Measurements from ENCODE around the gene TSPO2. TPM values are rescaled to one million over a fixed set of nuclear protein-coding genes. Genes with fewer than 3 reads are reported as not detected.
"Not testable (repeated sequence)": the region's sequence is repeated elsewhere in the genome, so short reads cannot be mapped to it uniquely, and the experiment has no call there.

Gene TSPO2, protein sequence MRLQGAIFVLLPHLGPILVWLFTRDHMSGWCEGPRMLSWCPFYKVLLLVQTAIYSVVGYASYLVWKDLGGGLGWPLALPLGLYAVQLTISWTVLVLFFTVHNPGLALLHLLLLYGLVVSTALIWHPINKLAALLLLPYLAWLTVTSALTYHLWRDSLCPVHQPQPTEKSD
- total RNA-seq: not detected
- long read RNA-seq: 0 reads

DNA sequence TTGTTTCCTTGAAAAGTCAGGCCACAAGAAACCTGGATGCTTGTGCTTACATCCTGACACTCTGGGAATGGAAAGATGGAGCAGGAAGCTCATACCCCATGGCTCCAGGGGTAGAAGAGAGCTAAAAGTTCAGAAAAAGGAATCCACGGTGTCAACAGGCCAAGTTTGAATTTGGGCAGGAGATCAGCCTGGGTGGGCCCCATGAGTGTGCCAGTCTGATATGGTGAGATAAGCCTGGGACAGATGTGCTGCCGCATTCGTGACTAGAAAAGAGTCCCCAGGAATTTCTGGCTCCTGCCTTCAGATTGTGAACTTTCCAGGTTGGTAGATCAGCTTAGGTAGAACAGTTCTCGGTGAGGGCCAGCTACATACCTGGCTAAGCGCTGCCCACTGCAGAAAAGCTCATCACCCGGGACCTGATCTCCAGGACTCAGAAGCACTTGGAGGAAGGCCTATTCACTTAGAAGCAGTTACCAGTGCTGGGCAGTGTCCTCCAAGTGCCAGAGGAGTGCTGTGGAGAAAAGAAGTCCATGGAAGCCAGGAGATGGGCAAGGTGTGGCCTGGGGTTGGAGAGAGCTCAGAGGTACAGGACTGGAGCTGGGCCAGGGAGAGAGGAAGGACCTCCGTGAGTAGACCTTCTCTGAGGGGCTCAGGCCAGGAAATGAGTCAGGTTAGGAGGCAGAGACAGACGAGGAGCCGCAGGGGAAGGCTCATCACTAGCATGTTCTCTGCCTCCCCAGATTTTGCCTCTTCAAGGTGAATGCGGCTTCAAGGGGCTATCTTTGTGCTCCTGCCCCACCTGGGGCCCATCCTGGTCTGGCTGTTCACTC, at the start of gene TSPO2:
Gene TSPO2 (plus strand): TSS at position 242 of the 830 bp plus-strand sequence. CDS start 519 bp downstream, at position 761.
- no peak for DNase-seq (ENCODE audit: low spot score)

DNA sequence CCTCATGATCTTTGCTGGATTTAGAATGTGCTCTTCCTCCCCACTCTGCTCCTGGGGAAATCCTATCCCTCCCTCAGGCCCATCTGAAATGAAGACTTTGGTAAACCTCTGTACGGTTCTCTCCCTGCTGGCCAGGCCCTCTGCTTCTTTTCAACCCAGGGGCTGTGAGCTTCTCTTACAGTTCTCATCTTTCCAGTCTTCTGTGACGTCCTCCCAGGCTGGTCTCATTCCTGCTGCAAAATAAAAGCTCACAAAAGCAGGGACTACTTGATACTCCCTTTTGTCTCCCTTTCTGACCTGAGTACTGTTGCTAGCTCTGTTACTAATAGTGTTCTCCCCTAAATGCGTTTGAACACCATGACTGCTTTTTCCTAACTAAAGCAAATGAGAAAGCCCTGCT, 49.5 kb upstream of the TSPO2 start:
- no peak for DNase-seq (ENCODE audit: low spot score)

DNA sequence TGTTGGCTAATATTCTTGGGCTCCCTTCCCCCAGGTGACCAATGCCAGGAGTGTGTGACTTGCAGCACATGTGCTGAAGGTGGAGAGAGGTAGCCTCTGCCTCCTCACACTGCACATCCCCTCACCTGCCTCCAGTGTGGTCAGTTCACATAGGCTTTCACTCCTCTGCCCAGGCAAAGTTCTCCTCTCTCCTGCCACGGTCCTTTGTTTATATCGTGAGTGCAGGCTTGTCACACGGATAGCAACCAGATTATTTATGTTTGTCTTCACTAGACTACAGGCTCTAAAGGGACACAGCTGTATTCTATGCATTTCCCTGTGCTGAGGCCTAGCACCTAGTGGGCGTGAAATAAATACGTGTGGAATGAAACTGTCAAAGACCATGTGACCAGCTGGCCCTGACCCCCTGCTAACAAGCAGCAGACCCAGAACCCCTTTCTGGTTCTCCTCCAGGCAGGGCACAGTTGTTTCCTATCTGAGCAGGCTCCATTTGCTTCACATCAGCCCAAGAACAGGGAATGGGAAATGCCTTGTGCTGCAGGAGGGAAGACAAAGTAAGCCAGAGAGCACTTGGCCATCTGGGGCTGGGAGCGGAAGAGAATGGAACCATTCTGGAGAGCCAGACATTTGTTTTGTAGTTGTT, 45.6 kb upstream of the TSPO2 start:
- DNase-seq (ENCODE audit: low spot score): no peak

DNA sequence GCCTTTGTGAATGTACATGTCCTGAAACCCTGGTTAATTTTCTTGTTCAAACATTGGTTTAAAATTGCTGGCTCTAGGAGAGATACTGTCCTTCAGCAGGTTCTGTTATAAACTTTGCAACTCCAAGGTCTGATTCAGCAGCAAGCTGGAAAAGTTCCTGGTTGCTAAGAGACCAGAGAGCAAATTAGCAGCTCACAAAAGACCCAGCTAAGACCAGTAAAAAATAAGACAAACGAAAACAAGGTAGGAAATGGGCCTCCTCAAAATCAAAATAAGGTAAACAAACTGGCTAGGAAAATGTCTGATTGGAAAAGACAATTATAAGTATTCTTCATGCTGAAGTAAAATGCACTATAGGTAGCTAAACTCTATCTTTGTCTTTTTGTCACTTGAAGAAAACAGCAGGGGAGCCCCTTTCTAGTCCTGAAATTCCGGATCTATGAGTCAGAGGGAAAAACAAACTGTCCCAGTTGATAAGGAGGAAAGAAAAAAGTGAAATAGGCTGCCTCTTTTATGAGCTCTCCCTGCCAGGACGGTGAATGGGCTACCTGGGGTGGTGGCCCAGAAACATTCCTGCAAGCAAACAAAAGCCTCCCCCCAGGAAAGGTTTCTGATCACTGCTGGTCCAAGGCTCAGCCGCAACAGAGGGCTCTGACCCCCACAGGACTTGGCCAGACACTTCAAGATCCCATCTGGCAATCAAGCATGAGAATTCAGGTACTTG, 44.9 kb upstream of the TSPO2 start:
- DNase-seq (ENCODE audit: low spot score): no peak

DNA sequence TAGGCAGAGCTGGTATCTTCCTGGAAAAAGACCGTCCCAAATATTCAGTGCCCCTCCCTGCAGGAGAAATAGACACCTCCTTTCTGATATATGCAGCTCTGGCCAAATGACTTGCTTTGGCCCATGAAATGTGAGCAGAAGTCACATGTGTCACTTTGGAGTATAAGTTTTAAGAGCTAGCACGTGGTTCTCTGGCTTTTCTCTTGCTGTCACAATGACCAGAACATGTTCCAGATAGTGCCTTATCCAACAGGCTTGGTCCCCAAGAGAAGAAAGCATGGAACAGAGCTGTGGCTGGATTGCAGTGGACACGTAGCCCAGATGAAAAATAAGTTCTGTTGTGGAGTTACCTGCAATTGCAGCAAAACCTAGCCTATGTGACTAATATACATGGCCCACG, 43.6 kb upstream of the TSPO2 start:
- DNase-seq (ENCODE audit: low spot score): no peak

DNA sequence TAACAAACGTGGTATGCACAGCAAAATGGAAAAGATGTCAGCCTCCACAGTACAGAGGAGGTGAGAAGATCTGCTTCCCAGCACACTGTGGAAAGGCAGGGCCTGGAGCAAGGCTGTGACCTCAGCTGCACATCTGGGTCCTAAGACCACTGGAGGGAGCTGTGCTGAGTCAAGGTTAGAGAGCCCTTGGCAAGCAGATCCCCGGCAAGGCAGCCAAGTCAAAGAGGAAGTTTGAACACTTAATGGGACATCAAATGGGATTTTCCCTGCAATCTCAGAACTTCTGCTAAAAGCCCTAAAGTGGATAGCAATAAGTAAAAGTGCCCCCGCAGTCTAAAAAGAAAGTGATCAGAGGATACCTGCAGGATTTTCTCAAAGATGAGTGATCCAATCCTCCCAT, 42.7 kb upstream of the TSPO2 start:
- no peak for DNase-seq (ENCODE audit: low spot score)

DNA sequence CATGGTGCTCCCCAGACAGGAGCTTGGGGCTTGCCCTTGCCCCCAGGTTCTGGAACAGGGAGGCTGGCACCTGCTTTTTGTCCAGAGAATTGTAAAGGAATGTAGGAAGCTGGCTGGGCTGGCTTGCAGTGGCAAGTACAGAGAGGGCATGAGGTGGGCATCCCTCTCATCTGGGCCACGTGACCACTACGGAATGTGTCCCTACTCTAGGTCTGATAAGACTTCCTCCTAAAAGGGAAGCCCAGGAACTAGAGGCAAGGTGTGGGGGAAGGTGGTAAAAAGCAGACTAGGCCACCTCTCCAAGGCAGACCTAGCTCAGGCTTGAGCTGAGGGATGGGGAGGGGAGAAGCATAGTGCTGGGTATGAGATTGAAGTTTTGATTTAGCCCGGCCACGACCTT, 42.0 kb upstream of the TSPO2 start:
- DNase-seq (ENCODE audit: low spot score): no peak

DNA sequence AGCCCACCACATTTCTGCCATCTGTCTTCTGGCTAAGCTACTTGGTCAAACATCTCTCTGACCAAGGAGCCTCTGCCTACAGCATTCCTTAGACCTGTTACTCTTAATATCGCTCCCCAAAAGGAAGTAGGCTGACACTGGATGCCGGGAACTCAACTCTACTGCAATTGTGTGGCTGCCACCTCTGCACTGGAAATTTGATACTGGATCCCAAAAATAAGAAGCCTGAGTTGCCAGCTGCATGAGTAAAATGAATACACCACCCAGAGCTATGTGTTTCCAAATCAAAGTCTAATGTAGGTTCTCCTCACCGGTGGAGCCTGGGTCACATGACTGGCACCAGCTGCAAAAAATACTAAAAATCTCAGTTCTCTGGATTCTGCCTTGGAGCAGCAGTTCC, 40.1 kb upstream of the TSPO2 start:
- no peak for DNase-seq (ENCODE audit: low spot score)

DNA sequence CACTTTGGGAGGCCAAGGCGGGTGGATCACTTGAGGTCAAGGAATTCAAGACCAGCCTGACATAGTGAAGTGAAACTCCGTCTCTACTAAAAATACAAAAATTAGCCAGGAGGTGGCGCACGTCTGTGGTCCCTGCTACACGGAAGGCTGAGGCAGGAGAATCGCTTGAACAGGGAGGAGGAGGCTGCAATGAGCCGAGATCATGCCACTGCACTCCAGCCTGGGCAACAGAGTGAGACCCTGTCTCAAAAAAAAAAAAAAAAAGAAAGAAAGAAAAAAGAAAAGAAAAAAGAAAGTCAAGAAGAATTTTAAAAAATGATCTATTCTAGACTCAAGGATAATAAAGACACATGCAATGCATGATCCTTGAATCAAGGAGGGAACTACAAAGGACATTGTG, 36.0 kb upstream of the TSPO2 start:
- not testable (repeated sequence) for DNase-seq (ENCODE audit: low spot score)

DNA sequence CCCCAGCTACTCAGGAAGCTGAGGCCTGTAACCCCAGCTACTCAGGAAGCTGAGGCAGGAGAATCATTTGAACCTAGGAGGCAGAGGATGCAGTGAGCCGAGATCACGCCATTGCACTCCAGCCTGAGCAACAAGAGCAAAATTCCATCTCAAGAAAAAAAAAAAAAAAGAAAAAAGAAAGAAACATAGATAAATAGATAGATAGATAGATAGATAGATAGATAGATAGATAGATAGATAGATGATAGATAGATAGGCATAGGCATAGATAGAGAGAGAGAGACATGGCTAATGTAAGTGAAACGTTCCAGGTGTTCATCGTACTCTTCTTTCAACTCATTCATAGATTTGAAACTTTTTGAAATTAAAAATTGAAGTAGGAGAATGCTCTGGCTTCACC, 35.3 kb upstream of the TSPO2 start:
- not testable (repeated sequence) for DNase-seq (ENCODE audit: low spot score)

DNA sequence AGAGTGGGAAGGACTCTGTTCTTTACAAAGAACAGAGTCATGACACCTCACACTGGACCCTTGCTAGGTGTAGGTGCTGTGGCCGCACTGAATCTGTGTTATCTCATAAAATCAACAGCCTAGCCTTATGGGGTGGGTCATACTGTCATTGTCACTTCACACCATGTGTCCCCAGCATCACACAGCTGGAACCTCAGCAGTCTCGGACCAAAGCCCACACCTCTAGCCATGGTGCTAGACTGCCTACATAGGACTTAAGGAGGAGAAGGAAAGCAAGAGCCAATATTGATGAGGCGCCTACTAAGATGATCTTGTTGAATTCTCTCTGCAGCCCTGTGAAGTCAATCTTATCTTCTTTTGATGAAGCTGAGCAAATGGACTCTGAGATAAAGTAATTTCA, 34.3 kb upstream of the TSPO2 start:
- no peak for DNase-seq (ENCODE audit: low spot score)

DNA sequence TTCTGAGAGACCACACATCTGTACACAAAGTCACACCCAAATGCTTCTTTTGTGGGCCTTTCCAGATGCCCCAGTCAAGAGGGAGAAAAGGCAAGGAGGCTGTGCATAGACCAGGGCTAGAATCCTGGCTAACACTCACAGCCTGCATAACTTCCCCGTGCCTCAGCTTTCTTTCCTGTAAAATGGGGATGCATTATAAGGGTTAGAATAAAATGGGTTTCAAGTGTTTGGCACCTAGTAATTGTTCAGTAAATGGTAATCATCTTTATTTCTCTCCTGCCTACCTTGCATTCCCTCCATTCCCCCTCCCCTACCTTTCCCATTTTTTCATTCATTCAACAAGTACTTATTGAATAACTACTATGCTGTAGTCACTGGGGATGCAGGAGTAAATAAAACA, 32.6 kb upstream of the TSPO2 start:
- DNase-seq (ENCODE audit: low spot score): no peak

DNA sequence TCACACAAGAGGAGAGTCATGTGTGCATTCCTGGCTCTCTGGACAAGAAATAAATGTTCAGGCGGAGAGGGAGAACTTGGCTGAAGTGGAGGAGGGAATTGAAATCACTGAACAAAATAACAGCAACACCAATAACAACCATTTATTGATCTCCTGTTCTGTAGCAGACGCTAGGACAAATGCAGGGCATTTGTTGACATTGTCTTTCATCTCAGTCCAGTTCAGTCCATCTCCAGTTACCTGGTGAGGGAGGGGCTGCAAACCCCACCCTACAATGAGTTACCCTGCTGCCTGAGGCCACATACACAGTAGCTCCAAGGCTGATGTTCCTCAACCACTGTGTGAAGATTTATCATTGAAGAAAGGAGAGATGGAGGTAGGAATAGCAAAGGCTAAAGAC, 30.6 kb upstream of the TSPO2 start:
- DNase-seq (ENCODE audit: low spot score): no peak

DNA sequence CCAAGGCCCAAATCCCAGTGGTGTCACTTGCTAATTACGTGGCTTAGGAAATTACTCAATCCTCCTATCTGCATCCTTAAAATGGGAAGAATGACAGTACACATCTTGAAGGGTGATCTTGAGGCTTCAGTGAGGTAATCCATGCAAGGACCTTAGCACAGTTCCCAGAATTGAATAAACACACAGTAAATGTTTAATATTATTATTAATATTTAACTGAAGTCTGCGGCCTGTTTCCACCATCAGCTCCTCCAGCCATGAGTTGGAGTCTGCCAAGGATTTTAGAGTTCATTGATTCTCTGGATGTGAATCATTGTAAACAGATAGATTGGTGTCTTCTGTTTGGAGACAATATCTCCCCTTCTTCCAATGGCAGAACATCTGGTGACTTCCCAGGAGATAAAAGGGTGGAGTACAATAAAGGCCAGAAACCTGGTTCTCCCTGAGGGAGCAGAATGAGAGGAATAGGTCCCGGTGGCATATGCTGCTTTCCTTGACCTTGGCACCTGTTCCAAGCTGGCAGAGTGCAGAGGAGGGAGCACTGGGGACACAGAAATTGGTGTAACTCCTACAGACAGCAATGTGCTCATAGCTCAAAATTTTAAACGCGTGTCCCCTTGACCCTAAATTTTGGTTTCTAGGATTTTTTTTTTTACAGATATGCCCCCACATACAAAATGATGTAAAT, 28.7 kb upstream of the TSPO2 start:
- no peak for DNase-seq (ENCODE audit: low spot score)

DNA sequence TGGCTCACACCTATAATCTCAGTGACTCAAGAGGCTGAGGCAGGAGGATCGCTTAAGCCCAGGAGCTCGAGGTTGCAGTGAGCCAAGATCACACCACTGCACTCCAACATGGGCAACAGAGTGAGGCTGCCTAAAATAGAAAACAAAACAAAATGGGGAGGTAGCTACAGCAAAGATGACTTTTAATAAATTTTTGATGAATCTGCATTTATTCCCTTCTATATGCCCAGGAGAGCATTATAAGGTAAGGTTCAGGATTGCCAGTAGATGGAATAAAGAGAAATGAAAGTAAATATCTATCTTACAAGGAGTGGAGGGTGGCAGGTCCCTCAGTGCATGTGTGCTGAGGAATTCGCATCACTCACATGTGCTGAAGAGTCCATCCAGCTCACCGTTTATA, 27.5 kb upstream of the TSPO2 start:
- no peak for DNase-seq (ENCODE audit: low spot score)

DNA sequence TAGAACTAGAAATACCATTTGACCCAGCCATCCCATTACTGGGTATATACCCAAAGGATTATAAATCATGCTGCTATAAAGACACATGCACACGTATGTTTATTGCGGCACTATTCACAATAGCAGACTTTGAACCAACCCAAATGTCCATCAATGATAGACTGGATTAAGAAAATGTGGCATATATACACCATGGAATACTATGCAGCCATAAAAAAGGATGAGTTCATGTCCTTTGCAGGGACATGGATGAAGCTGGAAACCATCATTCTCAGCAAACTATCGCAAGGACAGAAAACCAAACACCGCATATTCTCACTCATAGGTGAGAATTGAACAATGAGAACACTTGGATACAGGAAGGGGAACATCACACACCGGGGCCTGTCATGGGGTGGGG, 26.4 kb upstream of the TSPO2 start:
- DNase-seq (ENCODE audit: low spot score): not testable (repeated sequence)

DNA sequence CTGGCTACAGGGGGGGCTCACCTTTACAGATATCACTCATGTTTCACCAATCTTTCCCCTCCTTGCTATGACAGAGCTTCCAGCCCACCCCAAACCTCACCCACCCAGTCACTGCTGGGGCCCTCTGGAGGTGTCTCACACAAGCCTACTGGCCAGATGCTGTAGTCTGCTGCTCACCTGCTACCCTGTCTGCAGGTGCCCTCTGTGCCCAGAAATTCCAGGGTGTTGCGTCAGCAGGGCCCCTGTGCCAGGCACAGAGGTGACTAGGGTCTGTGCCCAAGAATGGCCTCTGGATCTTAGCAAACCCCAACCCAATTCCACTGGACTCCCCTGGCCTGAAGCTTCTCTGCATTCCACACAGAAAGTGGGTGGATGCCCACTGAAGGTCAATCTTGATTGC, 24.6 kb upstream of the TSPO2 start:
- DNase-seq (ENCODE audit: low spot score): no peak

DNA sequence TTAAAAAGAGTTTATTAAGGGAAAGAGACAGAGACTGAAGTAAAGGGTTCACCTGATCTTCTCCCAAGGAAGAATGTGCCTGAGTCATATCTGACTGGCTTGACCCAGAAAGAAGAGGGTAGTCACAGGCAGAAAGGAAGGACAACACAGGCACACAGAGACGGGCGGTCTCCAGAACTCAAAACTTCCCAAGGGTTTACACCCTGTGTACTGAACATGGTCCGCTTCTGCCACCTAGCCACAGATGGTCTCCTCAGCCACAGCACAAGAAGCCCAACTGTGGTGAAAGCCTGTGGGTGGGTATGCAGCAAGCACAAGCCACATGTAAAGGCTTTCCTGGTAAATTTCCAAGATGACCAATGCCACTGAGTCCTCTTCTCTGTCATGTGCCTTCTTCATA, 20.4 kb upstream of the TSPO2 start:
- DNase-seq (ENCODE audit: low spot score): no peak

DNA sequence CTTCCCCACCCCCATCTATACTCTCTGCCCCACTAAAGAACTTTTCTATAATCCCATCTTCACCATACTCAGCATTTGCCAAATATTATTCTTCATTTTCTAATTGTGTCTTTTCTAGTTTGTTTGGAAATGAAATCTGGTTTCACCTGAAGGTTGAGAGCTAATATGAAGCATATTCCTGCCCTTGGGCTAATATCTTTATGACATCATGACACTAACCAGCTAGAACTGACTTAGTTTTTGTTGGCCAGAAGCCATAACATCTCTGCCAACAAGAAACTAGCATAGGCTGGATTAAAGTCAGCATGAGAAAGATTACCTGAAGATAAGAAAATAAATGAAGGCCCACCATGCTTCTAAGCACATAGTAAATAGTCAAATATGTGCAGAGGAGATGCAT, 20.0 kb upstream of the TSPO2 start:
- no peak for DNase-seq (ENCODE audit: low spot score)

DNA sequence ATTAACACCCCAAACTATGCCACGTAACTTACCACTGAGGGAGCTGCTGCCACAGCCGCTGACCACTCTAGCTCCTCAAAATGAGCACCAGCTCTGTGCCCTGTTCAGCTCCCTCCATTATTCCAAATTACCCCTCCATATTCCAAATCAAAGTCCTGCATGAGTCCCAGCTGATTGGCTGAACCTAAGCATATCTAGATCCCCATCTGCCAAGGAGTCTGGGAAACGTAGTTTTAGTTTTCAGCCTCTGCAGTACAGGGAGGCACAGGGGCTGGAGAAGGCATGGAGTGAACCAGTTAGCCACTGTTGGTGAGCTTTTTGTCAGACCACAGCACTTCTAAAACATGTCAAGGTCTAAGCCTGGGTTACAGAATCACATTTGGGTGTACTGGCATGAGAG, 19.2 kb upstream of the TSPO2 start:
- no peak for DNase-seq (ENCODE audit: low spot score)

DNA sequence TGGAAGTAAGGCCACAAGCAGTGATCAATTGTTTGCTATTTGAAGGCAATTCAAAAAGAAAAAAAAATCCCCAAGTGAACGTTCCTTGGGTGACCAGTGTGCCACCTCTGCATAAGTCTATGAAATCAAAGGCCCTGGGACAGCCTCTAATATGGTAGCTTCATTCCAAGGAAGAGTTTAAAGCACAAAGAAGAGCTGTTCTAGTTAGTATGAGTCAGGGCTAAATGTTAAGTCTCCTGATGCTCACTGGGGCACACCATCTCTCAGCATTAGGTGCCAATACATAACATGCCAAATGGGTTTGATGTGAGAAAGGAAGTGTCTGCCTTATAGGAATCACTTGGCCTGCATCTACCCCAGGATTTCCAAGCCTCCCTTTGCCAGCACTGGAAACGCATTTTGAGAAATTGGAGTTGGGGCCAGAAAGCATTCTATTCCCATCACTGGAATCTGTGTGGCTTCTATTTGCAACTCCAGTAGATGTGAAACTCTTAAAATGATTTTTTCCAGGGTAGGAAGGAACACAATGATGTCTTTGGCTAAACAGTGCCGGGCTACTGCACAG, 16.2 kb upstream of the TSPO2 start:
- no peak for DNase-seq (ENCODE audit: low spot score)

All from mesenteric fat pad (tissue), 1 donor.